ENCODE data around the gene LBP.

DNA sequence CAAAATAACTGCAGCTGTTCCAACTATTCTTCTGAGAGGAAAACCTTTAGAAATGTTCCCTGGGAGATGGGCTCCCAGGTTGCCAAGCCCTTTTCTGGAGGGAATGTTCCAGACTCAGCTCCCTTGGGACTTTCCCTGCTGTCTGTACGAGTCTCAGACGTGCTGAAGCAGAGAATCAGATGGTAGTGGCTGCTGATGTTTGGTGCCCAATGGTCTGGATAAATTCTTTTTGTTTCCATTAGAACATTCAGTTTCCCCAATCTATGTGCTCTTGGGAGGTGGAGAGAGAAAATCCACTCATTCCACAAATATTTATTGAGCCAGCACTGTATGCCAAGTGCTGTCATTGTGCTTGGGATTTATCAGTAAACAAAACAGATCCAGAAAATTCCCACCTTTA lies 48.9 kb downstream of the LBP start:
- no peak for TF ChIP-seq ZSCAN29 (IDR thresholded peaks at IDR 0.05)
- no peak for TF ChIP-seq TCF12 (IDR thresholded peaks at IDR 0.05; ENCODE audit: low read depth, low read length)
- TF ChIP-seq, protein P1, sequence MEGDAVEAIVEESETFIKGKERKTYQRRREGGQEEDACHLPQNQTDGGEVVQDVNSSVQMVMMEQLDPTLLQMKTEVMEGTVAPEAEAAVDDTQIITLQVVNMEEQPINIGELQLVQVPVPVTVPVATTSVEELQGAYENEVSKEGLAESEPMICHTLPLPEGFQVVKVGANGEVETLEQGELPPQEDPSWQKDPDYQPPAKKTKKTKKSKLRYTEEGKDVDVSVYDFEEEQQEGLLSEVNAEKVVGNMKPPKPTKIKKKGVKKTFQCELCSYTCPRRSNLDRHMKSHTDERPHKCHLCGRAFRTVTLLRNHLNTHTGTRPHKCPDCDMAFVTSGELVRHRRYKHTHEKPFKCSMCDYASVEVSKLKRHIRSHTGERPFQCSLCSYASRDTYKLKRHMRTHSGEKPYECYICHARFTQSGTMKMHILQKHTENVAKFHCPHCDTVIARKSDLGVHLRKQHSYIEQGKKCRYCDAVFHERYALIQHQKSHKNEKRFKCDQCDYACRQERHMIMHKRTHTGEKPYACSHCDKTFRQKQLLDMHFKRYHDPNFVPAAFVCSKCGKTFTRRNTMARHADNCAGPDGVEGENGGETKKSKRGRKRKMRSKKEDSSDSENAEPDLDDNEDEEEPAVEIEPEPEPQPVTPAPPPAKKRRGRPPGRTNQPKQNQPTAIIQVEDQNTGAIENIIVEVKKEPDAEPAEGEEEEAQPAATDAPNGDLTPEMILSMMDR (IDR thresholded peaks at IDR 0.05 in 2 of 3, conservative IDR thresholded peaks at IDR 0.05 in 1 of 3; ENCODE audit: control insufficient read depth in 2 of 3, extremely low read depth in 1 of 3, insufficient read depth in 1 of 3, low read depth in 3 of 3, low read length in 3 of 3), result no peak
- TF ChIP-seq CEBPB (IDR thresholded peaks at IDR 0.05; ENCODE audit: borderline replicate concordance in 1 of 2, low read depth in 2 of 2, low read length in 2 of 2), result no peak
- TF ChIP-seq CHD2 (IDR thresholded peaks at IDR 0.05; ENCODE audit: borderline replicate concordance, low read depth, low read length), result no peak
- TF ChIP-seq GATAD2B (conservative IDR thresholded peaks at IDR 0.05; ENCODE audit: low read depth), result no peak
- TF ChIP-seq POLR2AphosphoS5 (IDR thresholded peaks at IDR 0.05; ENCODE audit: low read length), result no peak

Data from GM12878 (cell line).